B cell (primary cell): ENCODE data around the gene LONP2.

Source experiments
- EZH2 ChIP-seq: IDR thresholded peaks from 2 replicates; pipeline ENCODE4 v1.6.1; 2012; ENCODE audit warnings: borderline replicate concordance, low read depth, mild to moderate bottlenecking, moderate library complexity, low read length; ENCODE audit not compliant: insufficient read depth, poor library complexity, severe bottlenecking
- TF ChIP-seq, protein P1 (sequence below): fragments of 200-600 bp; IDR thresholded peaks from one replicate; pipeline ENCODE4 v1.8.0; 2022; ENCODE audit warnings: antibody characterized with exemption, mild to moderate bottlenecking

GRCh38 chr16:48291754-48292153 is 47.7 kb downstream of the LONP2 start:
- TF ChIP-seq, protein P1, sequence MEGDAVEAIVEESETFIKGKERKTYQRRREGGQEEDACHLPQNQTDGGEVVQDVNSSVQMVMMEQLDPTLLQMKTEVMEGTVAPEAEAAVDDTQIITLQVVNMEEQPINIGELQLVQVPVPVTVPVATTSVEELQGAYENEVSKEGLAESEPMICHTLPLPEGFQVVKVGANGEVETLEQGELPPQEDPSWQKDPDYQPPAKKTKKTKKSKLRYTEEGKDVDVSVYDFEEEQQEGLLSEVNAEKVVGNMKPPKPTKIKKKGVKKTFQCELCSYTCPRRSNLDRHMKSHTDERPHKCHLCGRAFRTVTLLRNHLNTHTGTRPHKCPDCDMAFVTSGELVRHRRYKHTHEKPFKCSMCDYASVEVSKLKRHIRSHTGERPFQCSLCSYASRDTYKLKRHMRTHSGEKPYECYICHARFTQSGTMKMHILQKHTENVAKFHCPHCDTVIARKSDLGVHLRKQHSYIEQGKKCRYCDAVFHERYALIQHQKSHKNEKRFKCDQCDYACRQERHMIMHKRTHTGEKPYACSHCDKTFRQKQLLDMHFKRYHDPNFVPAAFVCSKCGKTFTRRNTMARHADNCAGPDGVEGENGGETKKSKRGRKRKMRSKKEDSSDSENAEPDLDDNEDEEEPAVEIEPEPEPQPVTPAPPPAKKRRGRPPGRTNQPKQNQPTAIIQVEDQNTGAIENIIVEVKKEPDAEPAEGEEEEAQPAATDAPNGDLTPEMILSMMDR: no peak
- TF ChIP-seq EZH2: no peak
